Heart left ventricle (tissue), 16 donors: ENCODE data around the gene OR8S1. TPM values are rescaled to one million over a fixed set of nuclear protein-coding genes. Genes with fewer than 3 reads are reported as not detected.
"Not testable (repeated sequence)": the region's sequence is repeated elsewhere in the genome, so short reads cannot be mapped to it uniquely, and the experiment has no call there.

Source experiments
- ATAC-seq, 4 donors: fragments of 200-7000 bp; cut with Tn5 transposase; one replicate each; pipeline ENCODE4 v1.9.1; 2020 to 2022; ENCODE audit warnings: moderate library complexity in 4 of 4, mild to moderate bottlenecking in 3 of 4, moderate number of reproducible peaks in 1 of 4
- DNase-seq, 5 donors: peaks; one replicate each; pipeline ENCODE4 v3.0.0-alpha.2; 2020
- H3K27ac ChIP-seq, 12 donors: fragments of 200-600 bp; sonication (generic) in 4 of 12; one replicate each; pipeline versions ENCODE4 v1.5.0 to v1.8.0; 2016 to 2022; ENCODE audit warnings: mild to moderate bottlenecking in 2 of 12
- H3K27me3 ChIP-seq, 9 donors: fragments of 200-600 bp; sonication (generic) in 2 of 9; one replicate each; pipeline versions ENCODE4 v1.5.1 to v1.8.0; 2016 to 2022; ENCODE audit warnings: mild to moderate bottlenecking in 3 of 9
- H3K36me3 ChIP-seq, 9 donors: fragments of 200-600 bp; sonication (generic) in 2 of 9; one replicate each; pipeline versions ENCODE4 v1.5.0 to v1.8.0; 2018 to 2022; ENCODE audit warnings: mild to moderate bottlenecking in 2 of 9
- H3K4me1 ChIP-seq, 12 donors: fragments of 200-600 bp; sonication (generic) in 4 of 12; one replicate each; pipeline versions ENCODE4 v1.5.0 to v1.8.0; 2016 to 2022; ENCODE audit warnings: mild to moderate bottlenecking in 3 of 12
- H3K4me3 ChIP-seq, 12 donors: fragments of 200-600 bp; sonication (generic) in 4 of 12; one replicate each; pipeline versions ENCODE4 v1.5.0 to v1.8.0; 2017 to 2022; ENCODE audit warnings: mild to moderate bottlenecking in 9 of 12, moderate library complexity in 4 of 12
- H3K9me3 ChIP-seq, 12 donors: fragments of 200-600 bp; sonication (generic) in 4 of 12; one replicate each; pipeline versions ENCODE4 v1.5.0 to v1.8.0; 2016 to 2022; ENCODE audit warnings: mild to moderate bottlenecking in 1 of 12
- CTCF ChIP-seq, 12 donors: fragments of 200-600 bp; sonication (generic) in 4 of 12; IDR thresholded peaks; one replicate each; pipeline versions ENCODE4 v1.5.0 to v1.8.0; 2018 to 2022; ENCODE audit warnings: antibody characterized with exemption in 12 of 12, mild to moderate bottlenecking in 5 of 12
- POLR2A ChIP-seq, 2 donors: fragments of 450-650 bp; IDR thresholded peaks; one replicate each; pipeline ENCODE4 v1.6.1; 2017; ENCODE audit warnings: antibody characterized with exemption in 2 of 2, mild to moderate bottlenecking in 2 of 2, moderate library complexity in 2 of 2
- WGBS, 4 donors: extraction: QIAGEN DNeasy Blood & Tissue Kit in 2 of 4; methylation state at CpG; one replicate each; pipeline versions ENCODE4 v1.1.5 to v1.1.7; 2013 to 2018; 5-methylcytosine and 5-hydroxymethylcytosine counted together
- intact Hi-C, 10 donors: fragments of 100-400 bp; cut with DNase I; formaldehyde crosslinking; loops; one replicate each; pipeline versions ENCODE4 v1.11.1 to v1.14.2; 2022
- polyA plus RNA-seq, 2 donors: library from polyadenylated mRNA; stranded (reverse); fragments of 200-250 nt; gene quantifications; one replicate each; pipeline ENCODE4 v1.2.3, GENCODE V29; 2013
- total RNA-seq, 9 donors: library from RNA; depleted of rRNA in 2 of 9; stranded (reverse); fragments of >200 nt in 2 of 9; fragmentation: NEBNext Ultra II Directional in 3 of 9; extraction: Animal tissue kit (Norgen Biotek cat#: 25700) in 3 of 9; gene quantifications; one replicate each; pipeline versions ENCODE4 v1.1.0 to v1.2.4, GENCODE V29; 2016 to 2023
- donor health status: ischemic (EF 13 %, LVEDD 7.1; RV severe dilation, severe dysfunction).
- donor health status: healthy with polysubstance abuse.
- donor health status: DM: no; HTN: yes; CAD: no.
- donor health status: DM: no; HTN: no; CAD: no.
- donor health status: ischemic (EF 25% LVEDD 6.9; RV normal size, moderate dysfunction).
- donor health status: ischemic (EF 25% LVEDD 5.7; RV mildly dilated, moderate dysfunction).
- donor health status: healthy.
- donor health status: DM: yes; HTN: yes; CAD: no.
- donor health status: ischemic (EF 35%, LVEDD 5.7; RV mildly dilated, moderate dysfunction).
- donor health status: nonischemic (EF 11% LVEDD 7.7; RV severe dilation, severe dysfunction).
- donor health status: DM: yes; HTN: yes; CAD: no.
- donor health status: PGD.
- donor health status: ischemic (EF 29% LVEDD 5.4; RV normal size, mild dysfunction).
- donor health status: nonischemic (EF 23%, LVEDD 6.1; RV moderate dilation, normal function).

OR8S1 gene
- total and polyA plus RNA-seq, 11 donors: not detected

- DNase-seq (no peak), ATAC-seq (no peak)
- WGBS, 4 donors: 67 to 70% (median 69%) methylated on average over 4 of the region's 4 CpGs
- TF ChIP-seq POLR2A (IDR thresholded peaks at IDR 0.05) (no peak), CTCF (IDR thresholded peaks at IDR 0.05) (no peak)
- no peak overlapping the region for H3K4me3 ChIP-seq
- H3K36me3 ChIP-seq: no peaks in the 10 kb centered on the region
- H3K27me3 ChIP-seq: peaks cover 0 to 8% (median 0%) of the 10 kb centered on the region in 9 donors
- H3K27ac ChIP-seq: no peak overlapping the region
- no peaks in the 10 kb centered on the region for H3K4me1 ChIP-seq
- intact Hi-C loops: no loop called here
- H3K9me3 ChIP-seq: peaks cover 0 to 6% (median 0%) of the 10 kb centered on the region in 12 donors
Observed at GRCh38 chr12:48545833-48546469, 20.5 kb downstream of the OR8S1 start.

DNA sequence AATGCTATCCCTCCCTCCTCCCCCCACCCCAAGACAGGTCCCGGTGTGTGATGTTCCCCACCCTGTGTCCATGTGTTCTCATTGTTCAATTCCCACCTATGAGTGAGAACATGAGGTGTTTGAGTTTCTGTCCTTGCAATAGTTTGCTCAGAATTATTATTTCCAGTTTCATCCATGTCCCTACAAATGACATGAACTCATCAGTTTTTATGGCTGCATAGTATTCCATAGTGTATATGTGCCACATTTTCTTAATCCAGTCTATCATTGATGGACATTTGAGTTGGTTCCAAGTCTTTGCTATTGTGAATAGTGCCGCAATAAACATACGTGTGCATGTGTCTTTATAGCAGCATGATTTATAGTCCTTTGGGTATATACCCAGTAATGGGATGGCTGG lies 21.6 kb downstream of the OR8S1 start:
- H3K27ac ChIP-seq, ATAC-seq, intact Hi-C loops, DNase-seq, H3K4me1 ChIP-seq, H3K4me3 ChIP-seq, H3K36me3 ChIP-seq, H3K9me3 ChIP-seq, H3K27me3 ChIP-seq: not testable (repeated sequence)
- 67 to 96% (median 87%) methylated on average over 2 to 3 of the region's 3 CpGs for WGBS, 4 donors

- H3K9me3 ChIP-seq, ATAC-seq, intact Hi-C loops, H3K4me1 ChIP-seq, H3K27ac ChIP-seq, H3K4me3 ChIP-seq, DNase-seq, H3K27me3 ChIP-seq, H3K36me3 ChIP-seq: not testable (repeated sequence)
- WGBS, 4 donors: 90 to 94% (median 93%) methylated on average over 11 to 13 of the region's 13 CpGs
Observed at GRCh38 chr12:48551636-48552035, 26.2 kb downstream of the OR8S1 start.

- DNase-seq, intact Hi-C loops, H3K4me3 ChIP-seq, H3K27ac ChIP-seq, H3K4me1 ChIP-seq, H3K36me3 ChIP-seq, ATAC-seq, H3K27me3 ChIP-seq, H3K9me3 ChIP-seq: not testable (repeated sequence)
- 75 to 80% (median 78%) methylated on average over 11 of the region's 11 CpGs for WGBS, 4 donors
Observed at GRCh38 chr12:48553666-48554343, 28.4 kb downstream of the OR8S1 start.

DNA sequence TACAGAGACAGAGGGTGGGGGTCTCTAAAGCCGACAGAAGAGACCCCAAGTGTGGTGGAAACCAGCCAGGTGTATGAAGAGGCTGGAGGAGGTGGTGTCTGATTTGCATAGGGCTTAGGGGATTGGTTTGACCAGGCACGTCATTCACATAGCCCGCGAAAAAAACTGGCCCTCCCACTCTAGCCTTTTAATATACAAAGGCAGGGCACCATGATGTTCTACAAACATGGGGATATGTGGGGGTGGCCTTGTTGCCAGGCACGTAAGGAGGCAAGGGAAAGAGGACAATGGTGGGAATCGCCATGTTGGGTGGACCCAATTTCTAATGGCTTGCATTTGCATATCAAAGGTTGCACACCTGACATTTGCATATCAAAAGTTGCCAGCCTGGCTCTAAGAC lies 31.2 kb downstream of the OR8S1 start:
- 64 to 68% (median 66%) methylated on average over 6 of the region's 6 CpGs for WGBS, 4 donors

More for the DNA sequence above, 31.2 kb downstream of the OR8S1 start:
- no peak for ATAC-seq
- Histone ChIP-seq H3K9me3 (no peaks in the 10 kb centered on the region), H3K27ac (no peak overlapping the region), H3K27me3 (peaks cover 0 to 13% (median 3%) of the 10 kb centered on the region in 9 donors), H3K4me3 (no peak overlapping the region), H3K4me1 (no peaks in the 10 kb centered on the region), H3K36me3 (no peaks in the 10 kb centered on the region)
- no peak for TF ChIP-seq CTCF (IDR thresholded peaks at IDR 0.05)
- TF ChIP-seq POLR2A (IDR thresholded peaks at IDR 0.05): no peak
- no peak for DNase-seq
- intact Hi-C loops: no loop called here
